ENCODE measurements around the gene MYO15B. TPM values are rescaled to one million over a fixed set of nuclear protein-coding genes. Genes with fewer than 3 reads are reported as not detected.

MYO15B gene
- total and polyA plus RNA-seq, 4 donors, result 84.5 to 197 (median 167) TPM

DNA sequence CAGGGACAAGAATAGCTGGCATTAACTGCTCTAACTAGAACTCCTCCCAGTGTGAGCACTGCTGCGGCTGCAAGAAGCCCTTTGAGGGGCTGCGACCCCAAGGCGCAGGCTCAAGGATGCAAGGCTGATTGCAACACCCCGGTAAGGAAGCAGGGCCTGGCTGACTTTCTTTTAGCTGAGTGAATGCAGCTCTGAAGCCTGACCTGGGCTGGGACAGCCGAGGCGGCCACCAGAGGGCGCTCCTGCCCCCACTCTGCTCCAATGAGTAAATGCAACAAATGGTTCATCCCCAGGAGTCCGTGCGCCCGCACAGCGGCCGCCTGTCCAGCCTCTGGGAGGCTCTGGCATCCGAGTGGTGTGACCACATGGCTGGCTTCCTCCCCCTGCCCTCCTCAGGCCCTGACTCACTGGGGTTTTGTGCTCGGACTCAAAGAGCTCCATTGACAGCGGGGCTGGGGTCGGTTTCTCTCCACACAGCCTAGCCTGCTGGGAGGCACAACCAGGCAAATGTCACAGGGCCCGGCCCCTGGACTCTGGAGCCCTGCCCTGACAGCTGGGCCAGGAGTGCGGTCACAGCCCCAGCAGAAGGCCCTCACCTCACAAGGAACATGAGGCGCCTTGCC is 45.4 kb downstream of the MYO15B start, which contains the start of gene SMIM5:
TSS of gene SMIM5 (plus strand) at position 572 of the 623 bp plus-strand sequence. CDS start 6,768 bp downstream, outside the sequence.
- TF ChIP-seq, protein P1, sequence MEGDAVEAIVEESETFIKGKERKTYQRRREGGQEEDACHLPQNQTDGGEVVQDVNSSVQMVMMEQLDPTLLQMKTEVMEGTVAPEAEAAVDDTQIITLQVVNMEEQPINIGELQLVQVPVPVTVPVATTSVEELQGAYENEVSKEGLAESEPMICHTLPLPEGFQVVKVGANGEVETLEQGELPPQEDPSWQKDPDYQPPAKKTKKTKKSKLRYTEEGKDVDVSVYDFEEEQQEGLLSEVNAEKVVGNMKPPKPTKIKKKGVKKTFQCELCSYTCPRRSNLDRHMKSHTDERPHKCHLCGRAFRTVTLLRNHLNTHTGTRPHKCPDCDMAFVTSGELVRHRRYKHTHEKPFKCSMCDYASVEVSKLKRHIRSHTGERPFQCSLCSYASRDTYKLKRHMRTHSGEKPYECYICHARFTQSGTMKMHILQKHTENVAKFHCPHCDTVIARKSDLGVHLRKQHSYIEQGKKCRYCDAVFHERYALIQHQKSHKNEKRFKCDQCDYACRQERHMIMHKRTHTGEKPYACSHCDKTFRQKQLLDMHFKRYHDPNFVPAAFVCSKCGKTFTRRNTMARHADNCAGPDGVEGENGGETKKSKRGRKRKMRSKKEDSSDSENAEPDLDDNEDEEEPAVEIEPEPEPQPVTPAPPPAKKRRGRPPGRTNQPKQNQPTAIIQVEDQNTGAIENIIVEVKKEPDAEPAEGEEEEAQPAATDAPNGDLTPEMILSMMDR (IDR thresholded peaks at IDR 0.05; ENCODE audit: control extremely low read depth, extremely low read depth), result peak; percentile 91
- peak within 1 kb of the TSS; percentile 82 to 87 for H3K27ac ChIP-seq (ENCODE audit: low read depth in 1 of 2, low read length in 1 of 2)
- DNase-seq (peak; percentile 80 to 88 (median 86)), ATAC-seq (ENCODE audit: insufficient read depth, low FRiP score) (peak; percentile 84)
- H3K9me3 ChIP-seq (ENCODE audit: control insufficient read depth in 4 of 4, insufficient read depth in 3 of 4, low read length in 3 of 4), result no peaks in the 10 kb centered on the region
- peaks cover 0 to 13% (median 2%) of the 10 kb centered on the region in 4 donors for H3K36me3 ChIP-seq (ENCODE audit: control insufficient read depth in 4 of 4, insufficient read depth in 4 of 4, low read length in 4 of 4)
- no peaks in the 10 kb centered on the region for H3K27me3 ChIP-seq (ENCODE audit: control insufficient read depth in 3 of 3, insufficient read depth in 3 of 3, low read length in 2 of 3)
- H3K4me1 ChIP-seq (ENCODE audit: control insufficient read depth in 5 of 5, insufficient read depth in 5 of 5, low read length in 5 of 5), result peaks cover 5 to 21% (median 14%) of the 10 kb centered on the region in 5 donors
- WGBS, 2 donors, result 17 to 22% methylated on average over 18 to 19 of the region's 19 CpGs
- no peak within 1 kb of the TSS for H3K4me3 ChIP-seq
- peak within 1 kb of the TSS in 1 of 2 donors; percentile 28 for H3K9ac ChIP-seq (ENCODE audit: insufficient read depth in 1 of 2, low read length in 2 of 2)

DNA sequence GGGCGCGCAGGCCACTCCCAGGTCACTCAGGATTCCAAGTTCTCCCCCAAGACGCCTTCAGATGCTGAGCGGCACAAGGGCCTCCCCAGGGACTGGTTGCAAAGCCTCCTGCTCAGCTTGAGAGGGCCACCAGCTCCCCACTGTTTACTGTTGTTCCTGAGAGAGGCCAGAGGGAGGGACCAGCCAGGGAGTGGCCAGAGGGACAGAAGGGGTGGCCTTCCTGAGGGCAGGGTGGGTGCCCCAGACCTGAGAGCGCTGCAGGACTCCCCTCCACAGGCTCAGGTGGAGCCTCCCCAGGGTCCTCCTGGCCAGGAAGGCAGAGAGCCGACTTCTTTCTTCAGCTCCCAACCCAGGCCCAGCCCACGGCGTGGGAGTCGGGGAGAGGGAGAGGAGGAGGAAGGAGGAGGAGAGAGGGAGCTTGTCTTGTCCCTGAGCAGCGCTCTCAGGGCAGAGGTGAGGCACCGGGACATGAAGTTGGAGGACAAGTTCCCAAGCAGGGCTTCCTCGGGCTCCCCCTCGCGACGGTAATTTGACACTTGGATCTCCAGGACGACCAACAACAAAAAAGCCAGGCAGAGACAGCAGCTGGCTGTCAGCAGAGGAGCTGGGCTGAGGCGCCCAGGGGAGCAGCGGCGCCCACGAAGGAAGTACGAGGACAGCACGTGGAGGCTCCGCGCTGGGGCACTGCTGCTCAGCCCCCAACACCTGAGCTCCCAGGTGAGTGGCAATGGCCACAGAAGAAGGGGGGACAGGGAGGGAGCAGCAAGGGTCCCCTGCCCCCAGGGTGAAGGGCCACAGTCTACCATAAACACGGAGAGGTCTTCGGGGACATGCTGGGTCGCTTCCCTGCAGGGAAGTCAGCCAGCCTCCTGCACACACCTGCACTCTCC is 46.1 kb downstream of the MYO15B start:
- WGBS, 2 donors, result 17 to 24% methylated on average over 27 of the region's 27 CpGs
- TF ChIP-seq, protein P1 (IDR thresholded peaks at IDR 0.05; ENCODE audit: control extremely low read depth, extremely low read depth), result no peak
- Histone ChIP-seq H3K36me3 (ENCODE audit: control insufficient read depth in 4 of 4, insufficient read depth in 4 of 4, low read length in 4 of 4) (peaks cover 0 to 10% (median 2%) of the 10 kb centered on the region in 4 donors), H3K9ac (ENCODE audit: insufficient read depth in 1 of 2, low read length in 2 of 2) (peak overlapping the region in 1 of 2 donors; percentile 28), H3K27ac (ENCODE audit: low read depth in 1 of 2, low read length in 1 of 2) (peak overlapping the region; percentile 82 to 87), H3K27me3 (ENCODE audit: control insufficient read depth in 3 of 3, insufficient read depth in 3 of 3, low read length in 2 of 3) (no peaks in the 10 kb centered on the region), H3K4me1 (ENCODE audit: control insufficient read depth in 5 of 5, insufficient read depth in 5 of 5, low read length in 5 of 5) (peaks cover 5 to 21% (median 14%) of the 10 kb centered on the region in 5 donors), H3K9me3 (ENCODE audit: control insufficient read depth in 4 of 4, insufficient read depth in 3 of 4, low read length in 3 of 4) (no peaks in the 10 kb centered on the region), H3K4me3 (no peak overlapping the region)
- DNase-seq (peak; percentile 95 to 96 (median 96)), ATAC-seq (ENCODE audit: insufficient read depth, low FRiP score) (peak; percentile 75)

DNA sequence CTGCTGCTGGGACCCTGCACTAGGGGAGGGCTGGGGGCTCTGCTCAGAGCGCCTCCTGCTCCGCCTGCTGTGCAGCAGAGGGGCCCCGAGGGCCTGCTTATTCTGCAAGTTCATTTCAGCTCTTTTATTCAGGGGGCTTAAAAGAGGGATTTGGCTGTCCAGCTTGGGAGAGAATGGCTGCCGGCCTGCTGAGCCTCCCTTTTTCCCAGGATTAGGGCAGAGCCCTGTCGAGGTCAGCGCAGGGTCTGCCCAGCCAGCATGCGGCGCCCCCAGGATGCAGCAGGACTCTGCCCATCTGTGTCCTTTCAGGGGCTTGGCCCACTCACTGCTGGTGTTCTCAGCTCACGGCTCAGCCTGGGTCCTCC is 46.8 kb downstream of the MYO15B start:
- 88 to 91% methylated on average over 9 of the region's 9 CpGs for WGBS, 2 donors
- Histone ChIP-seq H3K9me3 (ENCODE audit: control insufficient read depth in 4 of 4, insufficient read depth in 3 of 4, low read length in 3 of 4) (no peaks in the 10 kb centered on the region), H3K27me3 (ENCODE audit: control insufficient read depth in 3 of 3, insufficient read depth in 3 of 3, low read length in 2 of 3) (no peaks in the 10 kb centered on the region), H3K36me3 (ENCODE audit: control insufficient read depth in 4 of 4, insufficient read depth in 4 of 4, low read length in 4 of 4) (peaks cover 0 to 10% (median 2%) of the 10 kb centered on the region in 4 donors), H3K4me1 (ENCODE audit: control insufficient read depth in 5 of 5, insufficient read depth in 5 of 5, low read length in 5 of 5) (peaks cover 5 to 21% (median 14%) of the 10 kb centered on the region in 5 donors), H3K4me3 (no peak overlapping the region), H3K27ac (ENCODE audit: low read depth in 1 of 2, low read length in 1 of 2) (peak overlapping the region; percentile 82 to 87), H3K9ac (ENCODE audit: insufficient read depth in 1 of 2, low read length in 2 of 2) (no peak overlapping the region)
- DNase-seq (no peak), ATAC-seq (ENCODE audit: insufficient read depth, low FRiP score) (no peak)
- TF ChIP-seq, protein P1 (IDR thresholded peaks at IDR 0.05; ENCODE audit: control extremely low read depth, extremely low read depth), result no peak

All from lung (tissue), 12 donors.